Measurements from ENCODE around the gene TM9SF4.

Gene TM9SF4, protein sequence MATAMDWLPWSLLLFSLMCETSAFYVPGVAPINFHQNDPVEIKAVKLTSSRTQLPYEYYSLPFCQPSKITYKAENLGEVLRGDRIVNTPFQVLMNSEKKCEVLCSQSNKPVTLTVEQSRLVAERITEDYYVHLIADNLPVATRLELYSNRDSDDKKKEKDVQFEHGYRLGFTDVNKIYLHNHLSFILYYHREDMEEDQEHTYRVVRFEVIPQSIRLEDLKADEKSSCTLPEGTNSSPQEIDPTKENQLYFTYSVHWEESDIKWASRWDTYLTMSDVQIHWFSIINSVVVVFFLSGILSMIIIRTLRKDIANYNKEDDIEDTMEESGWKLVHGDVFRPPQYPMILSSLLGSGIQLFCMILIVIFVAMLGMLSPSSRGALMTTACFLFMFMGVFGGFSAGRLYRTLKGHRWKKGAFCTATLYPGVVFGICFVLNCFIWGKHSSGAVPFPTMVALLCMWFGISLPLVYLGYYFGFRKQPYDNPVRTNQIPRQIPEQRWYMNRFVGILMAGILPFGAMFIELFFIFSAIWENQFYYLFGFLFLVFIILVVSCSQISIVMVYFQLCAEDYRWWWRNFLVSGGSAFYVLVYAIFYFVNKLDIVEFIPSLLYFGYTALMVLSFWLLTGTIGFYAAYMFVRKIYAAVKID

DNA sequence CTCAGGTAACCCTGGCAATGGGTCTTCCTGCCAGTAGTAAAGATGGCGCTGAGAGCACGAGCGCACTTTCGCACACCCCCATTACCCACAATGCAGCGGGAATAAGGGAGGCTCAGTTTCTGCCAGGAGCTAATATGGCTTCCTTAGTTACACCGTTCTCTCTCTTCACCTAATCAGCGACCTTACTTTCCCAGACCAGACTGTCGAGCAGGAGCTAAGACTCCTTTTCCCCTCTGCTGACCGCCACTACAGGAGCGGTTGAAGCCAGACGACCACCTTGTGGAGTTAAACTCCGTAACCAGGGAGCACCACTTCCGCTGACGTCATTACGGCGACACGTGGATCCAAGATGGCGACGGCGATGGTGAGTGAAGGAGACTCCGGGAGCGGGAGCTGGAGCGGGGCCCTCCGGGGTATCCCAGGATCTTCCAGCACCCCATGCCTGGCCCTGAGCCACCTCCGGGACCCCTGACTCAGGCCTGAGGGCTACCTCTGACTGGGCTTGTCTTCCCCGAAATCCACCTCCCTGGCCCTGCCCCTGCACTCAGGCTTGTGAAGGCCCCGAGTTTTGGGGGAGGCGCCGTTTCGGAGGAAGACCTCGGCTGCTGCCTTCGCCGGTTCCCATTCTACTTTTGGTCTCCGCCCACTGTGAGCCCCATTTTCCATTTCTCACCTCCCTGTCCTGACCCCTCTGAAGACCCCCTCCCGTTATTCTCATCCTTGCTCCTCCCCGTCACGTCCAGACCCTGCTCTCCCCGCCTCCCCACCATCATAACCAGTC is at the start of gene TM9SF4:
TSS of gene TM9SF4 (plus strand) at position 323 of the 781 bp plus-strand sequence. CDS start at position 350, 27 bp downstream.
- peak; percentile 75 to 77 for DNase-seq (ENCODE audit: low read depth in 1 of 2, low spot score in 1 of 2)

DNA sequence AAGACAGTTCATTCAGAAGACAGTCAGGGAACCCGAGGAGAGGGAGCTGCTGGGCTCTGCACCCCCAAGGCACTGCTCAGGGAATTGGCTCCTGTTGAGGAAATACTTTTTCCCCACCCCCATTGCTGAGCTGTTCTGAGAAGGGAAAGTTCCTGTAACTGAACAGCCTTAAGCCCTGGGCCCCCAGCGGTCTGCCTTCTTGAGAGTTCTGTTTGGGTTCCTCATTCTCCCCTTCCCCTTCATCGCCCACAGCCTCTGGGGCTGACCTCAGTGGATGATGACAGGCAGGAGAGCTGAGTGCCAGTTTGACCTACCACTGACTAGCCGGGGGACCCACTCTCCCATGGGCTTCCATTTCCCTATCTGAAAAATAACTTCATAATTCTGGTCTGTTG is 46.7 kb upstream of the TM9SF4 start:
- no peak for DNase-seq (ENCODE audit: low read depth in 1 of 2, low spot score in 1 of 2)

DNA sequence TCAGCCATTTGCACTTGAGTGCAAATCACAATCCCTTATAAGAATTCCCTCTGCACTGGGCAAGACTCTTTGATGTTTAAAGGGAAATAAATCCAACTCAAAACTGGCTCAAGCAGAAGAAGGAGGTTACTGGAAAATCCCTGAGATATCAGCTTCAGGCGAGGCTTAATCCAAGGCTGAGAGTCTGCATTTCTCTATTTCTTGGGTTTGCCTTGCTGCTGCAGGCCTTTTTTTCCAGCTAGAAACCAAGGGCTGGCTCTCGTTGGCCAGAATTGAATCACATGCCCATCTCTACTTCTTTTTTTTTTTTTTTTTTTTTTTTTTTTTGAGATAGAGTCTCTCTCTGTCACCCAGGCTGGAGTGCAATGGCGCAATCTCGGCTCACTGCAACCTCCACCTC is 45.8 kb upstream of the TM9SF4 start:
- no peak for DNase-seq (ENCODE audit: low read depth in 1 of 2, low spot score in 1 of 2)

DNA sequence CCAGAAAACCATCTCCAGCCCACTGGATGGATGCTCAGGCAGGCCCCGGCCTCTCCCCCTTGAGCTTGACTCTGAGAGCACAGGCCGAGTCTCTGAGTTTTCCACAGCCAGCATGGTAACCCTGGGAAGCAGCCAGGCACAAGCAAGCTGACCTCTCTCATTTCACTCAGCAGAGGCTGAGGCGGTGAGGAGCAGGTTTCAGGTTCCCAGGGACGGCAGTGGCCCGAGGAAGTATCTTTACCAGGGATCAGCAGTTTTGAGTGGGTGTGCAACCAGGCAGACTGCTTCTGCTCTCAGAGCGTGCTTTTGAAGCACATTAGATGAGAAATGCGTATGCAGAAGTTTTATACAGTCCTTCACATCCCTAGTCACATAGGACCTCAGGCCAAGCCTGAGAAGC is 44.8 kb upstream of the TM9SF4 start:
- DNase-seq (ENCODE audit: low read depth in 1 of 2, low spot score in 1 of 2), result no peak

DNA sequence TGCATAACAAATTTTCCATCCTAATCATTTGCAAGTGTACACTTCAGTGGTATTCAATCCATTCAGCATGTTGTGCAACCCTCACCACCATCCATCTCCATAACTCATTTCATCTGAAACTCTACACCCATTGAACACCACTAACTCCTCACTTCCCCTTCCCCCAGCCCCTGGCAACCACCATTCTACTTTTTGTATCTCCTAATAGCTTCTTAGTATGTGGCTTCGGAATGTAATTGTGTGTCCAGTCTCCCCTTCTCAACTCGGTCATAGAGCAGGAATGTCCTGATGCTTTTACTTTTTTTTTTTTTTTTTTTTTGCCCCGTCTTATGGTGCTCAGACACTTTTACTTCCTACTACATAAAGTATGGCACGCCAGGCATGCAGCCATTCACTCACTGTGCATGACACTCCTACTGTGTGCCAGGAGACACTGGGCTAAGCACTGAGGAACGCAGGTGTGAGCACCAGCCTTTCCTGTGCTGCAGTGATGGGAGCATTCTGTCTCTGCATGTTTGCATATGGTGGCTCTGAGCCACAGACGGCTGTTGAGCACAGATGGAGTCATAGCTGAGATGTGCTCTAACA is 42.2 kb upstream of the TM9SF4 start:
- no peak for DNase-seq (ENCODE audit: low read depth in 1 of 2, low spot score in 1 of 2)

DNA sequence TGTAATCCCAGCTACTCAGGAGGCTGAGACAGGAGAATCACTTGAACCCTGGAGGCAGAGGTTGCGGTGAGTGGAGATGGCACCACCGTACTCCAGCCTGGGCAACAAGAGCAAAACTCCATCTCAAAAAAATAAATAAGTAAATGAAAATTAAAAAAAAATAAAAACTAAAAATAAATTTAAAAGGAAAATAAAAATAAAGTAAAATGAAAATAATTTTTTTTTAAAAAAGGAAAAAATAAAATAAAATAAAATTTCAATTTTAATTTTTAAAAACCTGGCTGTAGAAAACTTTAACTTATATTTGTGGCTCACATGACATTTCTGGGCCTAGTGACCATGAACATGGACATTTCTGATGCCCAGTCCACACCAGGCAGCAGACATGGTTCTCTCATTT is 41.3 kb upstream of the TM9SF4 start:
- no peak for DNase-seq (ENCODE audit: low read depth in 1 of 2, low spot score in 1 of 2)

DNA sequence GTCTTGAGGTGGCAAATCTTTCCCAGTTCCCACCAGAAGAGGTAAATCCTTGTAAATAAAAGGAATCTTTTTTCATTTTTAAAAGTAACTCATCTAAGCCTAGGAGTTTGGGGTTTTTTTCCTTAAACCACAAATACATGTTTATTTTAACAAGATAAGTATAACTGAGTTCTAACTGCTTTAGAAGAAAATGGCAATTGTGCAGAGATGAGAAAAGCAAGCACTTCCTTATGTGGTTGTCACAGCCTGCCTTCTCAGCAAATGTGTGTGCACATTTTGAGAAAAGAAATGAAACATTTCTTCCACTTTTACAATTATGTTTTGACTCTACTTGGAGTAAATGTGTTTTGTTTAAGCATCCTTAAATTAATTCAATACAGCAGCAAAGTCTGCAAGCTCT is 39.8 kb upstream of the TM9SF4 start:
- no peak for DNase-seq (ENCODE audit: low read depth in 1 of 2, low spot score in 1 of 2)

DNA sequence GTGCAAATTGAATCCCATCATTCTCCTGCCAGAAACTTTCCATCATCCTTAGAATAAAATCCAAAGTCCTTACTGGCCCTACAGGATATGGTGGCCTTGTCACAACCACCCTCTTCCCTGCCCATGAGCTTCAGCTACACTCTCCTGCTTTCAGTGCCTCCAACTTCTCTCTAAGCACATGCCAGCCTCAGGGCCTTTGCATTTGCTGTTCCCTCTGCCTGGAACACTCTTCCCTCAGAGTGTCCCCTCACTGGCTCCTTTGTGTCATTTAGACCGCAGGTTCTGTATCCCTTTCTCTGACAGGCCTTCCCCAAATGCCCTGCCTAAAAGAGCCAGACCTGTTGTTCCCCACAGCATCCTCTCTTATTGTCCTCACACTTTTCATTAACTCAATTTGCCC is 39.2 kb upstream of the TM9SF4 start:
- no peak for DNase-seq (ENCODE audit: low read depth in 1 of 2, low spot score in 1 of 2)

DNA sequence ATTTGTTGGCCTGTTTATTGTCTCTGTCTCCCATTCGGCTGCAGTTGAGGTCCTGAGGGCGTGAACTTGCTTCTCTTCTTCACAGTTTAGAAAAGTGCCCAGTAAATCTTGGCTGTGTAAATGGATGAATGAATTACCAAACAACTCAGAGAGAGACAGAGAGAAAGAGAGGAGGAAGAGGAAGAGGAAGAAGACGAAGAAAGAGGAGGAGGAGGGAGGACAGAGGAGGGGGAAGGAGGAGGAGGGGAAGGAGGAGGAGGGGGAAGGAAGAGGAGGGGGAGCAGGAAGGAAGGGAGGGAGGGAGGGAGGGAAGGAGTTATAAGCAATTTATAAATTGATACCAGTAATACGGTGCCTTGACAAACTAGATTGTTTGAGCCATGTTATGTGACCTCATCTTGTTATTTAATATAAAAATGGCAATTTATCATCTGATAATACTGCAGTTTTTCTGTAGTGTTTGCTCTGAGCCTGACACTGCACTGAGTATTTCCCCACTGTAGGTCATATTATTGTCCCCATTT is 38.8 kb upstream of the TM9SF4 start:
- DNase-seq (ENCODE audit: low read depth in 1 of 2, low spot score in 1 of 2), result no peak

DNA sequence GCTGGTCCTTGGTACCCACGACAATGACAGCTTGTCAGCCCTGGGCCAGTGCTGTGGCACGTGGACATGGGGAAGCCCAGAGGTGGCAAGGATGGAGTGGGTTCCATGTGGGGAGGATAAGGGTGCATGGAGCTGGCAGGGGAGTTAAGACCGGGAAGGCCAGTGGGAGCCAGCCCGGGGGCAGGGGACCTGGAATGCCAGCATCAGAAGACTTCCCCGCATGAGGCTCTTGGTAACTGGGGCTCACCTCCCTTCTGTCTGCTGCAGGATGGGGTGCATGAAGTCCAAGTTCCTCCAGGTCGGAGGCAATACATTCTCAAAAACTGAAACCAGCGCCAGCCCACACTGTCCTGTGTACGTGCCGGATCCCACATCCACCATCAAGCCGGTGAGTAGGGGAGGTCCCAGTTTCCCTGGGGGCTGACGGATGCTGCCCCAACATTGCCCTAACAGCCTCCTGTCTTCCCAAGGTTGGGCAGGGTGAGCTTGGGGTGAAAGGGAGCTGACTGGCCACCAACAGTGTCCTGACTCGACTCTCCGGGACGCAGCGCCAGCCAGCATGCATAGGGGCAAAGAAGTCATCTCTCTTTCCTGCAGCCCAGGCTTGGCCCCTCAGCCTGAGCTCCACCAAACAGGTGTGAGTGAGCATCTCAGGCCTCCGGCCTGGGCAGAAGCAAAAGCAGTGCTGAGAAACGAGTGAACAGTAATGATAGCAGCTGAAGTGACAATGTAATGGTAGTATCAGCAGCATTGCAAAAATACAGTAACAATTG is 37.9 kb upstream of the TM9SF4 start:
- no peak for DNase-seq (ENCODE audit: low read depth in 1 of 2, low spot score in 1 of 2)

DNA sequence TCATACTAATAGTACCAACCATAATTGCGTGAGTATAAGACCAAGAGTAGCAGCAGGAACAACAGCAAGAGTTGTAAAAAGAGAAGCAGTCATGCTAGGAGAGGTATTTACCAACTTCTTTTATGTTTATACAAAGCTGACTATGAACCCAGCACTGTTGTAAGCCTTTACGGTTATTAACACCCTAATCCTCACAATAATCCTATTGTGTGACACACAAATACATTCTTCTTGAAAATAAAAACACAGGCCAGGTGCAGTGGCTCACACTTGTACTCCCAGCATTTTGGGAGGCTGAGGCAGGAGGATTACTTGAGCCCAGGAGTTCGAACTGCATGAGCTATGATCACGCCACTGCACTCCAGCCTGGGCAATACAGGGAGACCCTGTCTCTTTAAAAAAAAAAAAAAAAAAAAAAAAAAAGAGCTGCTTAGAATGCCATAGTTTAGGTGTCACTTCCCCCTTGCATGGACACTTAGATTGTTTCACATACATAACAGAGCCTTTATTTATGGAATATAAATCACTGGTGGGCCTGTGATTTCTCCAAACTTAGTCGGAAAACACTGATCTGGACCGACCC is 37.3 kb upstream of the TM9SF4 start:
- DNase-seq (ENCODE audit: low read depth in 1 of 2, low spot score in 1 of 2), result no peak

DNA sequence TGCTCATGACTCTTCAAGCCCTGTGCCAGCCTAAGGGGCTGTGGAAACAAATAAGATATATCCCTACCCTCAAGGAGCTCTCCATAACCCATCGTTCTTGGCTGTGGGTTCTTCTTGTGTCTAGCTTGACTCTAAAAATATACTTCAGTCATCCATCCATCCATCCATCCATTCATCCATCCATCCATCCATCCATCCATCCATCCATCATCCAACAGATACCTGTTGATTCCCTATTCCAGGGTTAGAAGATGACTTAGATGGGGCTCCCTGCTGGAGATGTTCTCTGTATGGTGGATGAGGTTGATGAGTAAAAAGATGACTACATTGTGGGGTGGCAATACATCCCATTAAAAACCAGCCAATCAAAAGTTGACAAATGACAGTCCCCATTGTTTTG is 34.0 kb upstream of the TM9SF4 start:
- DNase-seq (ENCODE audit: low read depth in 1 of 2, low spot score in 1 of 2), result no peak

DNA sequence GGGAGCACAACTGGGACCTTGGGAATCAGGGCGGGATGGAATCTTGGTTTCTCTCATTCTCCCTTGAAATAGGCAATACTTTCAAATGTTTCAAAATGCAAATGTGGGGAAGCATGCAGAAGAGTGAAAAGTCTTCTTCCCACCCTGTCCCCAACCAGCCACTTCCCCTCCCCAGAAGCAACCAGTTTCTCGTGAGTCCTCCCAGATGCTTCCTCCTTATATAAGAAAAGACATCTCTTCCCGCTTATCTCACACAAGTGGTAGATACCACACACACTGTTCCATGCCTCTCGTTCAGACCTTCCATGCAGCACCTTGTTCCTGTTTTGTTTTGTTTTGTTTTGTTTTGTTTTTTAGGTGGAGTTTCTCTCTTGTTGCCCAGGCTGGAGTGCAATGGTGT is 32.3 kb upstream of the TM9SF4 start:
- DNase-seq (ENCODE audit: low read depth in 1 of 2, low spot score in 1 of 2), result no peak

DNA sequence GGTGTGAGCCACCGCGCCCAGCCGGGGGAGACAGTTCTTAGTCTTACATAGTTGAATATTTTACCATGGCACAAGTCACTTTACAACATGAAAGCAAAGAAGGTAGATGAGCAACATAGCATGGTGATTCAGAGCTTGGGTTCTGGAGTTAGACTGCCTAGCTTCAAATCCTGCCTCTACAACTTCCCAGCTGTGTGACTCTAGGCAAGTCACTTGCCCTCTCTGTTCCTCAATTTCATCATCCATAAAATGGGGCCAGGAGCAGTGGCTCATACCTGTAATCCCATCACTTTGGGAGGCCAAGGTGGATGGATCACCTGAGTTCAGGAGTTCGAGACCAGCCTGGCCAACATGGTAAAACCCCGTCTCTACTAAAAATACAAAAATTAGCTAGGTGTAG is 31.2 kb upstream of the TM9SF4 start:
- DNase-seq (ENCODE audit: low read depth in 1 of 2, low spot score in 1 of 2), result no peak

DNA sequence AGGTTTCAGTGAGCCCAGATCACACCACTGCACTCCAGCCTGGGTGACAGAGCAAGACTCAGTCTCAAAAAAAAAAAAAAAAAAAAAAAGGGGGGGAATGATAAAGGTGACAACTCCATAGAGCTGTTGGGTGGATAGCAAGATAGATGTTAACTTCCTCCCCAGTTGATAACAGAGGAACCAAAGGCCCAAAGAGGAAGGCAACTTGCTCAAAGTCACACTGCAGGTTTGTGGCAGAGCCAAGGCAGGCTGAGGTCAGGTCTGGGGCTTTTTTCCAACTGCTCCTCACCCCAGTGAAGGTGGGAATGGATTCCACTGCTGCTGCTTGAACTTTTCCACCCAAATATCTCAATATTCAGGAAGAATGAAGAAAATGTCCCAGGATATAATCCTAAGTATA is 30.7 kb upstream of the TM9SF4 start:
- no peak for DNase-seq (ENCODE audit: low read depth in 1 of 2, low spot score in 1 of 2)

DNA sequence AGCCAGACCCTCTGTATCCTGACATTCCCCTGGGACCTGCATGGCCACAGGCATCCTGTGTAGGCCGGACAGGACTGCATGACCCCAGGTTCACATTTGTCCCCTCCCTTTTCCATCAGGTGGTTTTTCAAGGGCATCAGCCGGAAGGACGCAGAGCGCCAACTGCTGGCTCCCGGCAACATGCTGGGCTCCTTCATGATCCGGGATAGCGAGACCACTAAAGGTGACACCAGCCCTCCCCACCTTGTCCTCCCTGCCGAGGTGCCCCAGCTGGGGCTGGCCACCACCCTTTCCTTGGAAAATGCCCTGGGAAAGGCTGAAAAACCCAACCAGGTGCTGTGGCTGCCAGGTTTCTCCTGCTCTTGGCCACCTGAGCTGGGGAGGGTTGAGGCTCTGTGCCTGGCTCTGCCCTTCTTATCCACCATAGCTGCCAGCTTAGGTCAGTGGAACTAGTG is 29.8 kb upstream of the TM9SF4 start:
- no peak for DNase-seq (ENCODE audit: low read depth in 1 of 2, low spot score in 1 of 2)

DNA sequence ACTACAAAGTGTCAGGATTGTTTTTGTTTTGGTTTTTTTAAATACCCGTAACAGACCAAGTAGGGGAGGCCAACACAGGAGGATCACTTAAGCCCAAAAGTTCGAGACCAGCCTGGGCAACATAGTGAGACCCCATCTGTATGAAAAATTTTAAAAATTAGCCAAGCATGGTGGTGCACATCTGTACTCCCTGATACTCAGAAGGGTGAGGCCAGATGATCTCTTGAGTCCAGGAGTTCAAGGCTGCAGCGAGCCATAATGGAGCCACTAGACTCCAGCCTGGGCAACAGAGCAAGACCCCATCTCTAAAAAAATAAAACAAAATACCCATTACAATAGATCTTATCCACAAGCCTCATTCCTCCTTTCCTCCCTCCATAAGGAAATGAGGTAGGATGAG is 28.7 kb upstream of the TM9SF4 start:
- no peak for DNase-seq (ENCODE audit: low read depth in 1 of 2, low spot score in 1 of 2)

DNA sequence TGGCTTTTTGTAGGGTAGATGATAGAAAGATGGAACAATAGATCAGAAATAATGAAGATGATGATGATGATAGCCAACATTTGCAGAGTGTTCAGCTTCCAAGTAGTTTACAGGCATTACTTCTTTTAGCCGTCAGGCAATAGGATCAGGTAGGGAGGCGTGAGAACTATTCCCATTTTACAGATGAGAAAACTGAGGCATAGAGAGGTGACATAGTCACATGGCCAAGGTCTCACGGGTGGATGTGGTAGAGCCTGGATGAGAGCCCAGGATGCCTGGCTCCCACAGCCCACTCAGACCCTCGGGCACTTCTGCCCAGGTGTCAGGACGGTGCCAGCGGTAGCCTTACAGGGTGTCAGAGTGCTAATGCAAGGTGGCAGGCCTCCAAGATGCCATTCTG is 26.0 kb upstream of the TM9SF4 start:
- DNase-seq (ENCODE audit: low read depth in 1 of 2, low spot score in 1 of 2), result no peak

DNA sequence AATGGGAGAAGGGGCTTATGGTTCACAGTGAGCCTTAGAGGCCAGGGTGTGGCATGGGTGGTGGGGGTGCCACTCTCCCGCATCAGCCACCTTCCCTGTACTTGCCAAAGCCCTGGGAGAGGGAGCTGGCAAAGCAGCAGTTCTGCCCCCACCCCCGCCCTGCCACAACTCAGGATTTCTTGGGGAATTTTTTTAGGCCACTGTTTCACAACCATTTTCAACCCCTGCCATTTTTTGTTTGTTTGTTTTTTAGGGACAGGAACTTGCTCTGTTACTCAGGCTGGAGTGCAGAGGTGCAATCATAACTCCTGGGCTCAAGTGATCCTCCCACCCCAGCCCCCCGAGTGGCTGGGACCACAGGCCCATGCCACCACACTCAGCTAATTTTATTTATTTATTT is 22.4 kb upstream of the TM9SF4 start:
- no peak for DNase-seq (ENCODE audit: low read depth in 1 of 2, low spot score in 1 of 2)

DNA sequence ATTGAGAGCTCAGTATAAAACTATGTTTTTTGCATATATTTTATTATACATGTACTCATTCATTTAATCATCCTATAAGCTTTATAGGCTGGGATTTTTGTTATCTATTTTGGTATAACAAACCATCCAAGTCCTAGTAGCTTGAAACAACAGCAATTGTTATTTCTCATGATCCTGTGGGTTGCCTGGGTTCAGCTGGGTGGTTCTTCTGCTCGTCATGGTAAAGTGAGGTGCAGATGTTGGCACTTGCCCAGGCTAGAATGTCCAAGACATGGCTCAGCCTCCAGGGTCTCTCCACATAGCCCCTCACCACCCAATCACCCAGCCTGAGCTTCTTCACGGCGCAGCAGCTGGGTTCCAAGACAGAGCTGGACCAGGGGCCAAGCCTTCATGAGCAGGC is 20.8 kb upstream of the TM9SF4 start:
- no peak for DNase-seq (ENCODE audit: low read depth in 1 of 2, low spot score in 1 of 2)
